GM12878 (cell line): ENCODE measurements around the gene COG7. TPM values are rescaled to one million over a fixed set of nuclear protein-coding genes. Genes with fewer than 3 reads are reported as not detected.
A peak's percentile ranks its signal among the peaks of the same experiment; 100 is the strongest.

Source experiments
- ATAC-seq: fragments of 200-7000 bp; cut with Tn5 transposase; 3 replicates; pipeline ENCODE4 v1.9.1; 2020; ENCODE audit warnings: mild to moderate bottlenecking, moderate library complexity
- BruUV-seq: library from RNA; stranded (reverse); fragments of 400-500 nt; replicated peaks from 2 replicates; lab custom pipeline; 2021; lab: Mats Ljungman, UMichigan
- CTCF ChIA-PET: fragments of 300-600 bp; sonication (Branson Sonifier 250); formaldehyde crosslinking; extraction: SDS; loops from one replicate; lab custom pipeline; 2021; ENCODE audit warnings: inconsistent platforms; lab: Yijun Ruan, JAX
- POLR2A ChIA-PET: fragments of 350-600 bp; formaldehyde crosslinking; extraction: SDS; loops from one replicate; lab custom pipeline; 2021; ENCODE audit warnings: inconsistent platforms; lab: Charles Lee
- RAD21 ChIA-PET: fragments of 300-600 bp; sonication (Branson Sonifier 250); formaldehyde crosslinking; loops from one replicate; lab custom pipeline; 2023; ENCODE audit warnings: antibody characterized with exemption; ENCODE audit not compliant: unreplicated experiment; lab: Charles Lee
- SMC1A ChIA-PET: fragments of 300-600 bp; sonication (Branson Sonifier 250); formaldehyde crosslinking; loops from one replicate; lab custom pipeline; 2023; ENCODE audit not compliant: unreplicated experiment, uncharacterized antibody; lab: Charles Lee
- DNase-seq: peaks from one replicate; pipeline ENCODE4 v3.0.0-alpha.2; 2011; ENCODE audit warnings: low read depth, low spot score
- FAIRE-seq: peaks from 3 replicates; lab custom pipeline; 2011; peaks lifted over from hg19 to GRCh38; lab: Jason Lieb, UNC
- H2AFZ ChIP-seq: 2 replicates; pipeline ENCODE4 v1.6.0; 2011; ENCODE audit warnings: low read depth, low read length, control low read depth; ENCODE audit not compliant: control insufficient read depth
- H3K27ac ChIP-seq: 2 replicates; pipeline ENCODE4 v1.5.1; 2011; ENCODE audit warnings: control low read depth; ENCODE audit not compliant: control insufficient read depth, insufficient read depth
- H3K27me3 ChIP-seq, 2 experiments: replicated peaks in 1 of 2; 2 replicates each; pipeline versions ENCODE4 v1.6.0 to v1.6.1; 2011; ENCODE audit warnings: low read length in 1 of 2; ENCODE audit not compliant: control insufficient read depth in 2 of 2, insufficient read depth in 2 of 2
- H3K36me3 ChIP-seq, 2 experiments: 2 replicates each; pipeline ENCODE4 v1.5.1; 2011; ENCODE audit warnings: low read length in 1 of 2; ENCODE audit not compliant: control insufficient read depth in 2 of 2, insufficient read depth in 2 of 2
- H3K4me1 ChIP-seq: 2 replicates; pipeline ENCODE4 v1.6.1; 2011; ENCODE audit warnings: mild to moderate bottlenecking, low read length, moderate library complexity, mixed read lengths; ENCODE audit not compliant: control insufficient read depth, insufficient read depth
- H3K4me2 ChIP-seq: 2 replicates; pipeline ENCODE4 v1.6.0; 2011; ENCODE audit warnings: control low read depth; ENCODE audit not compliant: control insufficient read depth, insufficient read depth
- H3K4me3 ChIP-seq: fragments of 200-600 bp; sonication (generic); 2 replicates; pipeline ENCODE4 v1.5.1; 2016
- H3K79me2 ChIP-seq: 2 replicates; pipeline ENCODE4 v1.6.0; 2011; ENCODE audit warnings: low read length; ENCODE audit not compliant: control insufficient read depth, insufficient read depth
- H3K9ac ChIP-seq: 2 replicates; pipeline ENCODE4 v1.8.0; 2011; ENCODE audit warnings: low read length, control low read depth, mixed read lengths; ENCODE audit not compliant: control insufficient read depth, insufficient read depth
- H3K9me3 ChIP-seq: replicated peaks from 3 replicates; pipeline ENCODE4 v1.5.1; 2011; ENCODE audit warnings: mild to moderate bottlenecking, low read length; ENCODE audit not compliant: control insufficient read depth, insufficient read depth
- H4K20me1 ChIP-seq: 2 replicates; pipeline ENCODE4 v1.6.0; 2011; ENCODE audit not compliant: control insufficient read depth, insufficient read depth
- BCL11A ChIP-seq: IDR thresholded peaks from 2 replicates; pipeline ENCODE4 v1.6.1; 2011; ENCODE audit warnings: low read depth, low read length
- BRCA1 ChIP-seq: IDR thresholded peaks from 2 replicates; pipeline ENCODE4 v1.6.1; 2011; ENCODE audit warnings: low read depth, low read length, improper control_type of control experiment
- CHD2 ChIP-seq: IDR thresholded peaks from 2 replicates; pipeline ENCODE4 v1.6.1; 2011; ENCODE audit warnings: low read depth, low read length, improper control_type of control experiment, borderline replicate concordance
- KLF5 ChIP-seq: fragments of 450-650 bp; IDR thresholded peaks from 2 replicates; pipeline ENCODE4 v1.6.1; 2014; ENCODE audit warnings: mild to moderate bottlenecking; ENCODE audit not compliant: partially characterized antibody
- MEF2B ChIP-seq: fragments of 450-650 bp; IDR thresholded peaks from 2 replicates; pipeline ENCODE4 v1.6.1; 2018; ENCODE audit warnings: mild to moderate bottlenecking, moderate library complexity; ENCODE audit not compliant: partially characterized antibody, poor library complexity, severe bottlenecking
- MTA2 ChIP-seq: fragments of 450-650 bp; IDR thresholded peaks from 2 replicates; pipeline ENCODE4 v1.6.1; 2016; ENCODE audit warnings: low read depth, mild to moderate bottlenecking, moderate library complexity
- SMARCA5 ChIP-seq: fragments of 450-650 bp; IDR thresholded peaks from 2 replicates; pipeline ENCODE4 v1.6.1; 2017; ENCODE audit warnings: mild to moderate bottlenecking
- STAT3 ChIP-seq: IDR thresholded peaks from 2 replicates; pipeline ENCODE4 v1.6.1; 2011; ENCODE audit warnings: low read depth, low read length, improper control_type of control experiment
- TARDBP ChIP-seq: IDR thresholded peaks from 2 replicates; pipeline ENCODE4 v1.6.1; 2016; ENCODE audit warnings: borderline replicate concordance
- ZNF274 ChIP-seq: IDR thresholded peaks from one replicate; pipeline ENCODE4 v1.8.0; 2011; ENCODE audit not compliant: insufficient read length, insufficient read depth
- ZNF384 ChIP-seq: IDR thresholded peaks from 2 replicates; pipeline ENCODE4 v1.6.1; 2012; ENCODE audit warnings: low read depth, mild to moderate bottlenecking, low read length, improper control_type of control experiment, borderline replicate concordance
- WGBS: methylation state at CpG from one replicate; pipeline ENCODE4 v1.1.6; 2016; ENCODE audit warnings: low lambda C conversion rate; ENCODE audit not compliant: insufficient replicate concordance, insufficient coverage; ENCODE audit errors: missing lambda C conversion rate; 5-methylcytosine and 5-hydroxymethylcytosine counted together
- in situ Hi-C: fragments of 300-500 bp; cut with MboI; formaldehyde crosslinking; loops from 9 replicates; pipeline ENCODE4 v1.14.3; 2018; ENCODE audit warnings: mixed read lengths
- intact Hi-C: fragments of 100-400 bp; cut with micrococcal nuclease; formaldehyde crosslinking; loops from one replicate; pipeline ENCODE4 v1.14.2; 2022; ENCODE audit not compliant: unreplicated experiment
- polyA plus RNA-seq, 11 experiments: library from polyadenylated mRNA; depleted of rRNA in 4 of 11; unstranded in 6 of 11; stranded (reverse) in 5 of 11; fragments of >200 nt; fragmentation: Nextera tagmentation in 4 of 11; fragmentation: Illumina TruSeq in 1 of 11; extraction: Ambion mirVana in 4 of 11; extraction: Trizol in 1 of 11; gene quantifications; 1 replicate in 1 of 11; 2 replicates in 10 of 11; pipeline versions ENCODE4 v1.2.1 to v1.2.3, GENCODE V29; 2011 to 2016; ENCODE audit warnings: inconsistent platforms in 2 of 11, missing spikeins in 2 of 11, low read depth in 1 of 11
- total RNA-seq, 4 experiments: library from RNA; depleted of rRNA in 3 of 4; stranded (reverse); fragments of >200 nt in 3 of 4; fragmentation: Illumina TruSeq in 1 of 4; extraction: Trizol in 1 of 4; gene quantifications; 2 replicates each; pipeline versions ENCODE4 v1.2.1 to v1.2.3, GENCODE V29; 2013 to 2021
- TF ChIP-seq, protein P1 (sequence below): IDR thresholded peaks from 2 replicates; pipeline ENCODE4 v1.6.1; 2011; ENCODE audit warnings: borderline replicate concordance, low read depth, mild to moderate bottlenecking, moderate library complexity, mixed read lengths, low read length; ENCODE audit not compliant: insufficient read depth; ENCODE audit errors: extremely low read length
- TF ChIP-seq, protein P2 (sequence below), 3 experiments: IDR thresholded peaks in 2 of 3; conservative IDR thresholded peaks in 1 of 3; 2 replicates each; pipeline ENCODE4 v1.5.1; 2011; ENCODE audit warnings: low read depth in 3 of 3, low read length in 3 of 3, mild to moderate bottlenecking in 3 of 3, control low read depth in 2 of 3, moderate library complexity in 2 of 3, inconsistent platforms in 1 of 3, mixed read lengths in 1 of 3; ENCODE audit not compliant: control insufficient read depth in 2 of 3, insufficient read depth in 1 of 3; ENCODE audit errors: extremely low read depth in 1 of 3
- TF ChIP-seq, protein P3 (sequence below): IDR thresholded peaks from 2 replicates; pipeline ENCODE4 v1.6.1; 2012; ENCODE audit warnings: low read depth, low read length, improper control_type of control experiment

Gene COG7
- total and polyA plus RNA-seq, 10 of the 15 experiments (the other 5 are each of a cell fraction or from before 2014, with no cell fraction given) = 2.9 to 24.0 (median 10.0) TPM

DNA sequence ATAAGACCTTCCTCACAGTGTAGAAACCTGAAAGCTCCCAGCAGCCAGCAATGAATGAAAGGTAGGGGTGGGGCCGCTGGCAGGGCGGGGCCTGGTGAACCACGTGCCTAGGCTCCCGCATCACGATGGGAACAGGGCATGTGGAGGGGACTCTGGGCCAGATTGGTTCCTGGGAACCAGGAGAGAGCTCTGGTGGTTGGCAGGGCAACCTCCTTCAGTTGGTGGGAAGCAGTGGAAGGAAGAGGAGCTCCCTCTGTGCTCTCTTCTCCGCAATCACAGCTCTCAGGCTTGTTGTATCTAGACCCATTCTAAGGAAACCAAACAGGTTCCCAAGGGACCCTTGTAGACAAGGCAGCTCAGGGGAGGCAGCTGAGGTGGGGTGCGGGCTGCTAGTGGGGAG, 46.8 kb upstream of the COG7 start:
- WGBS = 43% methylated on average over 7 of the region's 7 CpGs
- Histone ChIP-seq H3K79me2 (peaks cover 80% of the 10 kb centered on the region), H3K4me3 (no peak overlapping the region), H3K9ac (no peak overlapping the region), H3K36me3 (peaks cover 14 to 16% of the 10 kb centered on the region in 2 experiments), H2AFZ (no peak overlapping the region), H4K20me1 (peaks cover 16% of the 10 kb centered on the region), H3K9me3 (no peaks in the 10 kb centered on the region), H3K27me3 (no peaks in the 10 kb centered on the region), H3K4me2 (no peak overlapping the region), H3K27ac (no peak overlapping the region), H3K4me1 (peaks cover 26% of the 10 kb centered on the region)
- SMC1A ChIA-PET = interaction anchor here (1.8 kb wide), 1 partner anchor 55 kb away, joined by 6 read pairs; no protein-coding TSS in a partner anchor
- in situ Hi-C loops (loop anchor here (10.0 kb wide), 1 partner anchor 345 kb away; no protein-coding TSS in a partner anchor), intact Hi-C loops (loop anchor here (5.0 kb wide), 1 partner anchor 32 kb away; no protein-coding TSS in a partner anchor)
- no TSS peak for BruUV-seq
- RAD21 ChIA-PET = no interaction called here
- no peak for ATAC-seq
- TF ChIP-seq, protein P1, sequence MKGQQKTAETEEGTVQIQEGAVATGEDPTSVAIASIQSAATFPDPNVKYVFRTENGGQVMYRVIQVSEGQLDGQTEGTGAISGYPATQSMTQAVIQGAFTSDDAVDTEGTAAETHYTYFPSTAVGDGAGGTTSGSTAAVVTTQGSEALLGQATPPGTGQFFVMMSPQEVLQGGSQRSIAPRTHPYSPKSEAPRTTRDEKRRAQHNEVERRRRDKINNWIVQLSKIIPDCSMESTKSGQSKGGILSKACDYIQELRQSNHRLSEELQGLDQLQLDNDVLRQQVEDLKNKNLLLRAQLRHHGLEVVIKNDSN = peak; percentile 44
- TF ChIP-seq BCL11A = no peak
- POLR2A ChIA-PET = interaction anchor here (0.6 to 1.9 kb wide), 2 partner anchors 10 to 886 kb away, joined by 4 to 6 read pairs; partner anchors contain the start of gene GGA2
- CTCF ChIA-PET = interaction anchor here (1.7 to 2.4 kb wide), 2 partner anchors 65 to 97 kb away, joined by 4 to 7 read pairs; no protein-coding TSS in a partner anchor
- no peak for FAIRE-seq
- no peak for DNase-seq

DNA sequence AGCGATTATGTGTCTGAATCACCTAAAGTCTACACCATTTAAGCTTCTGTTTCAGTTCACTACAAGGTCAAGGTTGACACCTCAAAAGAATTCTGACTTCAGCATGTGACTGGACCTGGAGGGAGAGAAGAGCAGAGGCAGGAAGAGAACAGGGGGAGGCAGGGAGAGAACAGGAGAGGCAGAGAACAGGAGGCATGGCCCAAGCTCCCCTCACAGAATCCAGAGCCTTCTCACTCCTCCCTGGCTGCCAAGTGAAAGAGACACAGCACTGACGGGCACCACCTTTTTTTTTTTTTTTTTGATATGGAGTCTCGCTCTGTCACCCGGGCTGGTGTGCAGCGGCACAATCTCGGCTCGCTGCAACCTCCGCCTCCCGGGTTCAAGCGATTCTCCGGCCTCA, 45.9 kb upstream of the COG7 start:
- peaks cover 22 to 24% of the 10 kb centered on the region in 2 experiments for H3K36me3 ChIP-seq
- H3K27ac ChIP-seq = no peak overlapping the region
- in situ Hi-C loops (no loop called here), intact Hi-C loops (no loop called here)
- no peaks in the 10 kb centered on the region for H3K9me3 ChIP-seq
- ChIA-PET CTCF (interaction anchor here (1.1 to 1.7 kb wide), 2 partner anchors 63 to 98 kb away, joined by 4 to 5 read pairs; no protein-coding TSS in a partner anchor), RAD21 (no interaction called here), SMC1A (no interaction called here), POLR2A (no interaction called here)
- no peak overlapping the region for H3K9ac ChIP-seq
- DNase-seq (no peak), FAIRE-seq (no peak), ATAC-seq (no peak)
- no peaks in the 10 kb centered on the region for H3K27me3 ChIP-seq
- H3K79me2 ChIP-seq = peaks cover 71% of the 10 kb centered on the region
- peaks cover 12% of the 10 kb centered on the region for H4K20me1 ChIP-seq
- no peak overlapping the region for H2AFZ ChIP-seq
- BruUV-seq = no TSS peak
- no peak overlapping the region for H3K4me3 ChIP-seq
- H3K4me2 ChIP-seq = no peak overlapping the region
- H3K4me1 ChIP-seq = peaks cover 17% of the 10 kb centered on the region
- WGBS = 82% methylated on average over 8 of the region's 11 CpGs
- no peak for TF ChIP-seq SMARCA5
- no peak for TF ChIP-seq ZNF384
- TF ChIP-seq MTA2 = no peak
- TF ChIP-seq, protein P2, sequence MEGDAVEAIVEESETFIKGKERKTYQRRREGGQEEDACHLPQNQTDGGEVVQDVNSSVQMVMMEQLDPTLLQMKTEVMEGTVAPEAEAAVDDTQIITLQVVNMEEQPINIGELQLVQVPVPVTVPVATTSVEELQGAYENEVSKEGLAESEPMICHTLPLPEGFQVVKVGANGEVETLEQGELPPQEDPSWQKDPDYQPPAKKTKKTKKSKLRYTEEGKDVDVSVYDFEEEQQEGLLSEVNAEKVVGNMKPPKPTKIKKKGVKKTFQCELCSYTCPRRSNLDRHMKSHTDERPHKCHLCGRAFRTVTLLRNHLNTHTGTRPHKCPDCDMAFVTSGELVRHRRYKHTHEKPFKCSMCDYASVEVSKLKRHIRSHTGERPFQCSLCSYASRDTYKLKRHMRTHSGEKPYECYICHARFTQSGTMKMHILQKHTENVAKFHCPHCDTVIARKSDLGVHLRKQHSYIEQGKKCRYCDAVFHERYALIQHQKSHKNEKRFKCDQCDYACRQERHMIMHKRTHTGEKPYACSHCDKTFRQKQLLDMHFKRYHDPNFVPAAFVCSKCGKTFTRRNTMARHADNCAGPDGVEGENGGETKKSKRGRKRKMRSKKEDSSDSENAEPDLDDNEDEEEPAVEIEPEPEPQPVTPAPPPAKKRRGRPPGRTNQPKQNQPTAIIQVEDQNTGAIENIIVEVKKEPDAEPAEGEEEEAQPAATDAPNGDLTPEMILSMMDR (IDR thresholded peaks at IDR 0.05 in 2 of 3, conservative IDR thresholded peaks at IDR 0.05 in 1 of 3; ENCODE audit: control insufficient read depth in 2 of 3, extremely low read depth in 1 of 3, insufficient read depth in 1 of 3, low read depth in 3 of 3, low read length in 3 of 3) = no peak
- TF ChIP-seq TARDBP = no peak
- TF ChIP-seq CHD2 = no peak
- TF ChIP-seq MEF2B = no peak
- no peak for TF ChIP-seq STAT3
- no peak for TF ChIP-seq BCL11A
- TF ChIP-seq BRCA1 = no peak
- TF ChIP-seq ZNF274 = no peak
- TF ChIP-seq KLF5 = no peak
- TF ChIP-seq, protein P3, sequence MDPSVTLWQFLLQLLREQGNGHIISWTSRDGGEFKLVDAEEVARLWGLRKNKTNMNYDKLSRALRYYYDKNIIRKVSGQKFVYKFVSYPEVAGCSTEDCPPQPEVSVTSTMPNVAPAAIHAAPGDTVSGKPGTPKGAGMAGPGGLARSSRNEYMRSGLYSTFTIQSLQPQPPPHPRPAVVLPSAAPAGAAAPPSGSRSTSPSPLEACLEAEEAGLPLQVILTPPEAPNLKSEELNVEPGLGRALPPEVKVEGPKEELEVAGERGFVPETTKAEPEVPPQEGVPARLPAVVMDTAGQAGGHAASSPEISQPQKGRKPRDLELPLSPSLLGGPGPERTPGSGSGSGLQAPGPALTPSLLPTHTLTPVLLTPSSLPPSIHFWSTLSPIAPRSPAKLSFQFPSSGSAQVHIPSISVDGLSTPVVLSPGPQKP = no peak
